Activated naive CD8-positive, alpha-beta T cell (primary cell): ENCODE measurements around the gene FBXW4.

ENCODE experiments used
- H3K27ac Mint-ChIP-seq: one replicate; pipeline ENCODE4 v1.8.0; 2021; ENCODE audit warnings: mixed read lengths
- H3K27me3 Mint-ChIP-seq: one replicate; pipeline ENCODE4 v1.8.0; 2021; ENCODE audit warnings: mixed read lengths
- H3K36me3 Mint-ChIP-seq: one replicate; pipeline ENCODE4 v1.8.0; 2021; ENCODE audit warnings: mixed read lengths
- H3K4me1 Mint-ChIP-seq: one replicate; pipeline ENCODE4 v1.8.0; 2021; ENCODE audit warnings: low read depth, mixed read lengths
- H3K4me3 Mint-ChIP-seq: one replicate; pipeline ENCODE4 v1.8.0; 2021; ENCODE audit warnings: mild to moderate bottlenecking, mixed read lengths
- H3K9me3 Mint-ChIP-seq: one replicate; pipeline ENCODE4 v1.8.0; 2021; ENCODE audit warnings: low read depth, mixed read lengths

FBXW4 gene, protein sequence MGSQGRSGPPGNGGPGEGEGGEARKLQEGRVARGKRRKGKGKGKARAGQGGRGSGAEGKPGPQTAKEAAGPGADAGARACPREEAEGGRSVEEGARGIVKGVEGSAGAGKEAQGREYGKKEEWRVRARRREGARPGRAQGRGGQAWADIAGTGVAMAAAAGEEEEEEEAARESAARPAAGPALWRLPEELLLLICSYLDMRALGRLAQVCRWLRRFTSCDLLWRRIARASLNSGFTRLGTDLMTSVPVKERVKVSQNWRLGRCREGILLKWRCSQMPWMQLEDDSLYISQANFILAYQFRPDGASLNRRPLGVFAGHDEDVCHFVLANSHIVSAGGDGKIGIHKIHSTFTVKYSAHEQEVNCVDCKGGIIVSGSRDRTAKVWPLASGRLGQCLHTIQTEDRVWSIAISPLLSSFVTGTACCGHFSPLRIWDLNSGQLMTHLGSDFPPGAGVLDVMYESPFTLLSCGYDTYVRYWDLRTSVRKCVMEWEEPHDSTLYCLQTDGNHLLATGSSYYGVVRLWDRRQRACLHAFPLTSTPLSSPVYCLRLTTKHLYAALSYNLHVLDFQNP

DNA sequence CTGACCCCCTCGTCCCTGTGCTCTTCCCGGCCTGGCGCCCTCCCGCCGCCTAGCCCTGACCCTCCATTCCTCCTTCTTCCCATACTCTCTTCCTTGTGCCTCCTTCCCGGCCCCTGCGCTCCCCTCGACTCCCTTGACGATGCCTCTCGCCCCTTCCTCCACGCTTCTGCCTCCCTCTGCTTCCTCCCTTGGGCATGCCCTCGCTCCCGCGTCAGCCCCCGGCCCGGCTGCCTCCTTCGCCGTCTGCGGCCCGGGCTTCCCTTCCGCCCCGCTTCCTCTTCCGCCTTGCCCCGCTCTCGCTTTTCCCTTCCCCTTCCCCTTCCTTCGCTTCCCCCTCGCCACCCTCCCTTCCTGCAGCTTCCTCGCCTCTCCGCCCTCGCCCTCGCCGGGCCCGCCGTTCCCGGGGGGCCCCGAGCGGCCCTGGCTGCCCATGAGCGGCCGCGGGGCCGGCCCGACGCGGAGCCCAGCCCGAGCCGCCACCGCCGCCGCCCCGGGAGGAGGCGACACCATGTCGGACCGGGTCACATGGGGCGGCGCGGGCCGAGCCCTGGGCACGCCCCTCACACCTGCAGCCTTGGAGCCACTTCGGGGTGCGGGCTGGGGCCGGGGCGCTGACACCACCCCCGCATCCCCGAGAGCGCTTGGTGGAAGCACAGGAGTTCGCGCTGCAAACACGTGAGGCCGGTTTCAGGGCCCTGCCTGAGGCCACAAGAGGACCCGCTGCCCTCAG, at the start of gene FBXW4:
Gene FBXW4 (minus strand): TSS at position 497 of the 730 bp plus-strand sequence. CDS start 65 bp downstream, at position 432.
- peaks cover 5% of the 10 kb centered on the region for H3K36me3 Mint-ChIP-seq
- no peaks in the 10 kb centered on the region for H3K9me3 Mint-ChIP-seq
- H3K4me3 Mint-ChIP-seq = peak within 1 kb of the TSS; percentile 95
- H3K27ac Mint-ChIP-seq = peak within 1 kb of the TSS; percentile 98
- H3K4me1 Mint-ChIP-seq = peaks cover 41% of the 10 kb centered on the region
- H3K27me3 Mint-ChIP-seq = no peaks in the 10 kb centered on the region

DNA sequence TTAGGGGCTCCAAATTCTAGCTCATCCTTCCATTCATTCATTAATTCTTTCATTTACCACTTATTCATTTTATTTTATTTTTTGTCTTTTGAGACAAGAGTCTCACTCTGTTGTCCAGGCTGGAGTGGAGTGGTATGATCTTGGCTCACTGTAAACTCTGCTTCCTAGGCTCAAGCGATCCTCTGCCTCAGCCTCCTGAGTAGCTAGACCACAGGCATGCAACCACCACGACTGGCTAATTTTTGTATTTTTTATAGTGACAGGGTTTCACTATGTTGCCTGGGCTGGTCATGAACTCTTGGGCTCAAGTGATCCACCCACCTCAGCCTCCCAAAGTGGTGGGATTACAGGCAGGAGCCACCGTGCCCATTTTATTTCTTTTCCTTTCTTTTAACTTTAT, 49.3 kb upstream of the FBXW4 start:
- no peaks in the 10 kb centered on the region for H3K4me1 Mint-ChIP-seq
- no peak overlapping the region for H3K4me3 Mint-ChIP-seq
- no peaks in the 10 kb centered on the region for H3K36me3 Mint-ChIP-seq
- no peaks in the 10 kb centered on the region for H3K9me3 Mint-ChIP-seq
- H3K27me3 Mint-ChIP-seq = no peaks in the 10 kb centered on the region
- H3K27ac Mint-ChIP-seq = no peak overlapping the region

DNA sequence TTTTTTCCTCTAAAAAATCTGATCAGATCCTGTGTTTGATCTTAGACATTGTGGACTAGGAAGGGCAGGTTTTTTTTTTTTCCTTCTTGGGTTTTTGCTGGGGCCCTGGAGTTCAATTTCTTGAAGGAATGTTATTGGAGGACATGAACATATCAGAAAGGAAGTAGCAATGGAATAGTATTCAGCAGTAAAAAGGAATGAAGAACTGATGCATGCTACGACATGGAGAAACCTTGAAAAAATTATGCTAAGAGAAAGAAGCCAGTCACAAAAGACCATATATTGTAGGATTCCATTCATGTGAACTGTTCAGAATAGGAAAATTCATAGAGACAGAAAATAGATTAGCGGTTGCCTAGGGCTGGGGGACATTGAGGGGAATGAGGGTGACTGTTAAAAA, 47.0 kb upstream of the FBXW4 start:
- H3K9me3 Mint-ChIP-seq = no peaks in the 10 kb centered on the region
- no peak overlapping the region for H3K27ac Mint-ChIP-seq

DNA sequence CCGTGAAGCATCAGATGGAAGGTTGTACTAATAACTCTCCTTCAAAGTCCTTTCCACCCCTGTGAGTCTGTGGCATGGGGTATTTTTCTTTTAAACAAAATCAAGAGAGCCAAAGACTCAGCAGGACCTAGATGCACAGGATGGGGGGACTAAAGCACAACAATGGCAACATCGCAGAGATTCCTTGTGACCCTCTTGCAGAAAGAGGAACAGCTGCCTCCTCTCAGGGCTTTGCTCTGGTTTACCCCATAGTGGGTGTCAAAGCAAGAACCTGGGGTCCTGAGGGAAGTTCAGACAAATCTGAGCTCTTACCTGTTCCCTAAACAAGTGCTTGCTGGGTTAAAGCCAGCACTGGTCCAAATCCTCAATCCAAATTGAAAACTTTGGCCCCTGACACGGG, 41.7 kb upstream of the FBXW4 start:
- Mint-ChIP-seq H3K9me3 (no peaks in the 10 kb centered on the region), H3K4me3 (no peak overlapping the region), H3K4me1 (no peaks in the 10 kb centered on the region), H3K36me3 (no peaks in the 10 kb centered on the region), H3K27me3 (peaks cover 5% of the 10 kb centered on the region), H3K27ac (no peak overlapping the region)

More for the DNA sequence above, 47.0 kb upstream of the FBXW4 start:
- no peaks in the 10 kb centered on the region for H3K36me3 Mint-ChIP-seq
- H3K4me3 Mint-ChIP-seq = no peak overlapping the region
- no peaks in the 10 kb centered on the region for H3K27me3 Mint-ChIP-seq
- no peaks in the 10 kb centered on the region for H3K4me1 Mint-ChIP-seq

DNA sequence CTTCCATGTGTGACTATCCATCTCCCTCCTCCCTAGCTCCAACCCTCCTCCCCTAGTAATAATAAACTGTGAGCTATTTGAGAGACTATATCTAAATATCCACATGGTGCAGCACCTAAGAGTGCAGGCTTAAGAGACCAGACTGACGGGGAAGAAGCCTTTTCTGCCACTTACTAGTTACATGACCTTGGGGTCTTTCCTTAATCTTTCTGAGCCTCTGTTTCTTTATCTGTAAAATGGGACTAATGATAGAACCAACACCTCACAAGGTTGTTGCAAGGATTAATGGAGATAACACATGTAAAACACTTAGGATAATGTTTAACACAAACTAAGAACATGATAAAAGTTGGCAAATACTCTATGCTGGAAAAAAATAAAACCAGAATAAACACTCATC, 37.1 kb upstream of the FBXW4 start:
- Mint-ChIP-seq H3K4me3 (no peak overlapping the region), H3K36me3 (no peaks in the 10 kb centered on the region), H3K27me3 (peaks cover 5% of the 10 kb centered on the region), H3K4me1 (no peaks in the 10 kb centered on the region), H3K9me3 (no peaks in the 10 kb centered on the region), H3K27ac (no peak overlapping the region)

DNA sequence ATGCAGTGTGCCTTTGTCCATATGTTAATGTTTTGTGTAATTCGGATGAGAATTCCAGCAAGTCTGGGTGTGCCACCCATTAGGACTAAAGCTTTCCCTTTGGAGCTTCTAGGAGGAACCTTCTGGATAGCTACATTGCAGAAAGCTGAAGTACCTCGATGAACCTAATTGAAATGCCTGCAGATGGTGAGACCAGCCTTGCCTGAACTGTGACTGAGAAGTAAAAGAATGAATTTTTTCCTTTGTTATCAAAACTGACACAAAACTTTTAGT, 31.1 kb upstream of the FBXW4 start:
- no peaks in the 10 kb centered on the region for H3K4me1 Mint-ChIP-seq
- peaks cover 8% of the 10 kb centered on the region for H3K27me3 Mint-ChIP-seq
- H3K9me3 Mint-ChIP-seq = no peaks in the 10 kb centered on the region
- no peak overlapping the region for H3K27ac Mint-ChIP-seq
- no peak overlapping the region for H3K4me3 Mint-ChIP-seq
- H3K36me3 Mint-ChIP-seq = no peaks in the 10 kb centered on the region

DNA sequence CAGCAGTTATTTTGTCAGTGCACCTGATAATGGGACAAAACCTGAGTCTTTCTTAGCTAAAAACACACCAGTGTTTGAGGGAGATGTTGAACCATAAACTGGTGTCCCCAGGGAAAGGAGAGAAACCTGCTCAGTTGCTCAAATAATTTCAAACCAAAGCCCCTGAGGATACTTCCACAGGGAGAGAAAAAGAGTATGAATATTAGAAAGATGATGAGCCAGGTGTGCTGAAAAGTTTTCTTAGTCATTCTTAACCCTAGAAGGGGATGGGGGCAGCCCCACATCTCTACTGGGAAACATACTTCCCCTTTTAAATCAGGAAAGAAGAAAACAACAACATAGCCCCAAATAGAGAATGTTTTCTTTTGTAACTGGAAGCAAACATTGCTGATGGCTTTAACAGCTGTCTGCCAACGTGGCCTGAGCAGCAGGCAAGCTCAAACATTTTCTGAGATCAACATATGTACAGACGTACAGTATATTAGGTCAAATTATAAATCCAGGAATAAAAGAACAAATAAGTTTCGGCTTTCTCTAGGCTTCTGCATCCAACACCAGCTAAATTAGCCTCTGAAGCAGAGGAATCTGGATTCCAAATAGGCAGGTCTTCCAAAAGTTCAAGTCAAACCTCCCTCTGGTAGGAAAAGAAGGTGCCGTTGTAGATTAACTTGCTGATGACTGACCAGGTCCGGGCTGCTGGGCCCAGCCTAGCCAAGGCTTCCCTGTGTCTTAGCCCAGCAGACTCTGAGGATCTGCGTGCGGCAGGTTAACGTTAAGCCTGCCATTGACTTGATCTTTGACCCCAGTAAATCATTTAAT, 30.5 kb upstream of the FBXW4 start:
- Mint-ChIP-seq H3K4me3 (no peak overlapping the region), H3K27me3 (peaks cover 8% of the 10 kb centered on the region), H3K36me3 (no peaks in the 10 kb centered on the region), H3K4me1 (no peaks in the 10 kb centered on the region), H3K27ac (no peak overlapping the region), H3K9me3 (no peaks in the 10 kb centered on the region)

DNA sequence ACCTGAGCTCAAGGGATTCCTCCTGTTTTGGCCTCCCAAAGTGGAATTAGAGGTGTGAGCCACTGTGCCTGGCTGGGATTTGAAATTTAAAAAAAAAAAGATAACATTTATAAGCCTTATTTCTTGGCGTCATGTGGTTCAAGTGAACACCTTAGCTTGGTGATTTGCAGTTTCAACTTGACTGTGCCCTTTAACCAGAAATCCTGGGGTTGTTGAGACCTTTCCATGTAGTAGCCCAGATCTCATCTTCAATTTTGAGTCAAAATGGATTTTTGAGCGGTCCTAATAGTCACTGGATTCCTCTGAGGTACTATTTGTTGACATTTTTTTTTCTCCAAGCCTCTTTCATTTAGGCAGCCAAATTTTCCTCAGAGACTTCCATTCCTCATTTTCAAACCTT, 29.5 kb upstream of the FBXW4 start:
- peaks cover 8% of the 10 kb centered on the region for H3K27me3 Mint-ChIP-seq
- no peaks in the 10 kb centered on the region for H3K36me3 Mint-ChIP-seq
- no peak overlapping the region for H3K4me3 Mint-ChIP-seq
- H3K4me1 Mint-ChIP-seq = no peaks in the 10 kb centered on the region
- H3K27ac Mint-ChIP-seq = no peak overlapping the region
- no peaks in the 10 kb centered on the region for H3K9me3 Mint-ChIP-seq

DNA sequence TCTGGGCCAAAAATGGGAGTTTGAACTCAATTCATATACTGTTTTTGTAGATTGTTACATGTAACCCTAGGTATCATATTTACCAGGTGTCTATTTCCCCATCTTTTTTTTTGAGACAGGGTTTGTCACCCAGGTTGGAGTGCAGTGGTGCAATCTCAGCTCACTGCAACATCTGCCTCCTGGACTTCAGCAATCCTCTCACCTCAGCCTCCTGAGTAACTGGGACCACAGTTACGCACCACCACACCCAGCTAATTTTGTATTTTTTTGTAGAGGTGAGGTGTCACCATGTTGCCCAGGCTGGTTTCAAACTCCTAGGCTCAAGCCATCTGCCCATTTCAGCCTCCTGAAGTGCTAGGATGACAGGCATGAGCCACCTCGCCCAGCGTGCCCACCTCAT, 28.2 kb upstream of the FBXW4 start:
- Mint-ChIP-seq H3K27ac (no peak overlapping the region), H3K36me3 (no peaks in the 10 kb centered on the region), H3K9me3 (no peaks in the 10 kb centered on the region), H3K4me3 (no peak overlapping the region), H3K27me3 (peaks cover 8% of the 10 kb centered on the region), H3K4me1 (no peaks in the 10 kb centered on the region)

DNA sequence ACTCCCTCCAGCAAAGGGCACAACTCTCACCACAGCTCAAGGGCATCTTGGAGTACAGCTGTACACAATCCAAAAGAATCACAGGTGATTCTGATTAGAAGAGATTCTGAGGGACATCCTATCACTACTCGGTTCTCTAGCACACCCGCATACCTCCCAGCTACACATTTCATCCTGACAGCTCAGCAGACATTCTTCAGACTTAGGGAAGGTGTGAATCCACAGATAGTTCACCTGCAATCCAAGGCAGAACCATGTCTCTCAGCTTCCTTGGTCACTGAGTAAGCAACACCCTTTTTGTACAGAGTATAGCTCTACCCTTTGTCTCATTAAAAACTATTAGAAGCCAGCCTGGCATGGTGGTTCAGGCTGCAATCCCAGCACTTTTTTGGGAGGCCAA, 26.8 kb upstream of the FBXW4 start:
- Mint-ChIP-seq H3K4me1 (peaks cover 3% of the 10 kb centered on the region), H3K36me3 (no peaks in the 10 kb centered on the region), H3K27ac (no peak overlapping the region), H3K4me3 (no peak overlapping the region), H3K27me3 (peaks cover 8% of the 10 kb centered on the region), H3K9me3 (no peaks in the 10 kb centered on the region)

DNA sequence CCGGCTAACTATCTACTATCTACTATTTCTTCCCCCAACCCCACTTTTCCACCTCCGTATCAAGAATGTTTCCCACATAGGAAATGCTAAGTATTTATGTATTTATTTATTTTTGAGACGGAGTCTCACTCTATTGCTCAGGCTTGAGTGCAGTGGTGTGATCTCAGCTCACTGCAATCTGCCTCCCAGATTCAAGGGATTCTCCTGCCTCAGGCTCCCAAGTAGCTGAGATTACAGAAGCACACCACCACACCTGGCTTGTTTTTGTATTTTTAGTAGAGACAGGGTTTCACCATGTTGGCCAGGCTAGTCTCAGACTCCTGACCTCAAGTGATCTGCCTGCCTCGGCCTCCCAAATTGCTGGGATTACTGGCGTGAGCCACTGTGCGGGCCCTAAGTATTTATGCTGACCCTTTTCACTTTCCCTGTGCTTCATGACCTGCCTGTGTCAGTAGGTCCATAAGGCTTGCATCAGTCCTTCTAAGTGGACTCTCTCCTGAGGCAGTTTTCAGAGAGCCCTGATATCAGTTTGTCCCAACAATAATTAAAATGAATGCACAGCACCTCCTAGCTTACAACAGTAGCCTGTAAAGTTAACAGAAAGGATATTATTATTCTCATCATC, 25.7 kb upstream of the FBXW4 start:
- Mint-ChIP-seq H3K4me3 (no peak overlapping the region), H3K36me3 (peaks cover 2% of the 10 kb centered on the region), H3K27me3 (peaks cover 6% of the 10 kb centered on the region), H3K9me3 (no peaks in the 10 kb centered on the region), H3K4me1 (peaks cover 5% of the 10 kb centered on the region), H3K27ac (no peak overlapping the region)

DNA sequence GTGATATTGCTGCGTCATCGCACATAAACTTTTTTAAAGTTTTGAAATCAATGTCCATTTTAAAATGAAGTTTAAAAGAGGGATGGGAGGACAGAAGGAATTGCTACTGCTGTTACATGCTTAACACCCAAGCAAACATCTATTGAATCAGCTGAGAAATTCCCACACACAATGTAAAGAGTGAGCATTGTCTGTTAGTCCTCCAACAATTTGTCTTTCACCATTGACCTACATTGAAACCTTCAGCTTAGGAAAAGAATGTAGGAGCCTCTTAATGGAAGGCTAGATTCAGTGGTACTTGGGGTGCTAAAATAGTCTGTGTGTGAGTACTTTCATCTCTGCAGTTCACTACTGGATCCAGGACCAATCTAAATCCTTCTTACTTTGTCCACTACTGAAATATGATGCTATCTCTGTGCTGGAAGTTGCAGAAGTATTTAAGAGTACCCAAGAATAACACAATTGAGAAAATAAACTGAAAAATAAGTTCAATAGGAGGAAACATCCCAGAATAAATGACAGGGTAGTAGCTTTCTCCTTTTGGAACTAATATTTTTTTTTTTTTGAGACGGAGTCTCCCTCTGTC, 23.8 kb upstream of the FBXW4 start:
- H3K4me1 Mint-ChIP-seq = peaks cover 5% of the 10 kb centered on the region
- peaks cover 2% of the 10 kb centered on the region for H3K36me3 Mint-ChIP-seq
- no peak overlapping the region for H3K4me3 Mint-ChIP-seq
- H3K9me3 Mint-ChIP-seq = no peaks in the 10 kb centered on the region
- H3K27ac Mint-ChIP-seq = no peak overlapping the region
- H3K27me3 Mint-ChIP-seq = peaks cover 6% of the 10 kb centered on the region

DNA sequence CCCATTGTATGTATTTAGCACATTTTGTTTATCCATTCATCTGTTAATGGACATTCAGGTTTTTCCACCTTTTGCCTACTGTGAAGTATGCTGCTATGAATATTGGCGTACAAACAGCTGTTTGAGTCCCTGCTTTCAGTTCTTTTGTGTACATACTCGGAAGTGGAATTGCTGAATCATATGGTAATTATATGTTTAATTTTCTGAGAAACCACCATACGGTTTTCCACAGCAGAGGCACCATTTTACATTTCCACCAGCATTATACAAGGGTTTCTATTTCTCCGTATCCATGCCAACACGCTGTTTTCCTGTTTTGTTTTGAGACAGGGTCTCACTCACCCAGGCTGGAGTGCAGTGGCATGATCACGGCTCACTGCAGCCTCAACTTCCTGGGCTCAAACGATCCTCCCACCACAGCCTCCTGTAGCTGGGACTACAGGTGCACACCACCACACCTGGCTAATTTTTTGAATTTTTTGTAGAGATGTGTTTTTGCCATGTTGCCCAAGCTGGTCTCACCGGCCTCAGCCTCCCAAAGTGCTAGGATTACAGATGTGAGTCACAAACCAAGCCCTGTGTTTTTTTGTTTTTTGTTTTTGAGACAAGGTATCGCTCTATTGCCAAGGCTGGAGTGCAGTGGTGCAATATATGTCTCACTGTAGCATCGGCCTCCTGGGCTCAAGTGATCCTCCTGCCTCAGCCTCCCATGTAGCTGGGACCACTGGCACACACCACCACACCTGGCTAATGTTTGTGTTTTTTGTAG, 22.1 kb upstream of the FBXW4 start:
- H3K27ac Mint-ChIP-seq = no peak overlapping the region
- H3K9me3 Mint-ChIP-seq = no peaks in the 10 kb centered on the region
- no peak overlapping the region for H3K4me3 Mint-ChIP-seq
- peaks cover 2% of the 10 kb centered on the region for H3K36me3 Mint-ChIP-seq
- H3K27me3 Mint-ChIP-seq = peaks cover 4% of the 10 kb centered on the region
- H3K4me1 Mint-ChIP-seq = peaks cover 5% of the 10 kb centered on the region

DNA sequence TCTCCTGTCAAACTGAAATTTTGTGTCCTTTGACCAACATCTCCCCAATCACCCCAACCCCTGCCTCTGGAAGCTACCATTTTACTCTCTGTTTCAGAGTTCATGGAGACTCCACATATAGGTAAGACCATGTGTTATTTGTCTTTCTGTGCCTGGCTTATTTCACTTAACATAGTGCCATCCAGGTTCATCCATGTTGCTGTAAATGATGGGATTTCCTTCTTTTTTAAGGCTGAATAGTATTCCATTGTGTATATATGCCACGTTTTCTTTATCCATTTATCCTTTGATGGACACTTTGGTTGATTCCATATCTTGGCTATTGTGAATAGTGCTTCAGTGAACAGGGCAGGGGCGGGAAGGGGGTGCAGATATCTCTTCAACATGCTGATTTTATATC, 18.0 kb upstream of the FBXW4 start:
- Mint-ChIP-seq H3K27ac (no peak overlapping the region), H3K4me1 (peaks cover 12% of the 10 kb centered on the region), H3K9me3 (no peaks in the 10 kb centered on the region), H3K36me3 (peaks cover 2% of the 10 kb centered on the region), H3K4me3 (no peak overlapping the region), H3K27me3 (peaks cover 18% of the 10 kb centered on the region)
